Neuronal stem cell (in vitro differentiated cells): ENCODE measurements around the gene COL19A1.

Source experiments
- DNase-seq: peaks from one replicate; pipeline ENCODE4 v3.0.0-alpha.2; 2013; ENCODE audit warnings: low spot score
- H2AFZ ChIP-seq: one replicate; pipeline ENCODE4 v1.6.1; 2013; ENCODE audit warnings: mild to moderate bottlenecking, low read length, inconsistent platforms
- H2AK5ac ChIP-seq: 2 replicates; pipeline ENCODE4 v1.6.1; 2013; ENCODE audit warnings: low read depth, mild to moderate bottlenecking, inconsistent platforms, low read length, moderate library complexity, mixed read lengths
- H2BK120ac ChIP-seq: 2 replicates; pipeline ENCODE4 v1.6.1; 2013; ENCODE audit warnings: low read depth, mild to moderate bottlenecking, inconsistent platforms, low read length, moderate library complexity, mixed read lengths
- H2BK12ac ChIP-seq: one replicate; pipeline ENCODE4 v1.6.1; 2013; ENCODE audit warnings: low read length, inconsistent platforms
- H2BK15ac ChIP-seq: 2 replicates; pipeline ENCODE4 v1.6.1; 2013; ENCODE audit warnings: mild to moderate bottlenecking, low read length, inconsistent platforms, mixed read lengths
- H2BK5ac ChIP-seq: one replicate; pipeline ENCODE4 v1.6.1; 2013; ENCODE audit warnings: inconsistent platforms, mild to moderate bottlenecking, low read length, moderate library complexity
- H3K14ac ChIP-seq: one replicate; pipeline ENCODE4 v1.6.1; 2013; ENCODE audit warnings: low read length, inconsistent platforms
- H3K18ac ChIP-seq: 2 replicates; pipeline ENCODE4 v1.6.1; 2013; ENCODE audit warnings: low read length, inconsistent platforms
- H3K23ac ChIP-seq: 2 replicates; pipeline ENCODE4 v1.6.1; 2013; ENCODE audit warnings: low read depth, mild to moderate bottlenecking, mixed read lengths, low read length, inconsistent platforms; ENCODE audit not compliant: poor library complexity
- H3K27ac ChIP-seq: replicated peaks from 3 replicates; pipeline ENCODE4 v1.5.1; 2013; ENCODE audit warnings: low read length, inconsistent platforms
- H3K27me3 ChIP-seq, 3 experiments: 2 replicates each; pipeline ENCODE4 v1.6.1; 2013; ENCODE audit warnings: low read length in 3 of 3, mild to moderate bottlenecking in 2 of 3, inconsistent platforms in 1 of 3, low read depth in 1 of 3, mixed read lengths in 1 of 3, moderate library complexity in 1 of 3; ENCODE audit not compliant: control insufficient read depth in 3 of 3, insufficient read depth in 3 of 3
- H3K36me3 ChIP-seq, 2 donors: replicated peaks in 1 of 2; 2 replicates each; pipeline ENCODE4 v1.6.1; 2013; ENCODE audit warnings: low read length in 2 of 2; ENCODE audit not compliant: control insufficient read depth in 2 of 2, insufficient read depth in 2 of 2
- H3K4ac ChIP-seq: 2 replicates; pipeline ENCODE4 v1.6.1; 2013; ENCODE audit warnings: inconsistent platforms, mild to moderate bottlenecking, low read length, moderate library complexity
- H3K4me1 ChIP-seq, 2 donors: 1 replicate in 1 of 2; 2 replicates in 1 of 2; pipeline ENCODE4 v1.6.1; 2013; ENCODE audit warnings: low read length in 2 of 2, low read depth in 1 of 2; ENCODE audit not compliant: control insufficient read depth in 2 of 2, insufficient read depth in 1 of 2
- H3K4me2 ChIP-seq: one replicate; pipeline ENCODE4 v1.6.1; 2013; ENCODE audit warnings: mild to moderate bottlenecking, low read length, inconsistent platforms; ENCODE audit not compliant: insufficient read depth, poor library complexity, severe bottlenecking
- H3K4me3 ChIP-seq, 2 donors: 2 replicates each; pipeline ENCODE4 v1.5.1; 2013; ENCODE audit warnings: low read length in 2 of 2, mild to moderate bottlenecking in 2 of 2, inconsistent platforms in 1 of 2, moderate library complexity in 1 of 2
- H3K79me1 ChIP-seq: one replicate; pipeline ENCODE4 v1.6.1; 2013; ENCODE audit warnings: low read depth, mild to moderate bottlenecking, inconsistent platforms, low read length, moderate library complexity
- H3K9ac ChIP-seq: one replicate; pipeline ENCODE4 v1.6.1; 2013; ENCODE audit warnings: mild to moderate bottlenecking, low read depth, low read length, inconsistent platforms; ENCODE audit not compliant: poor library complexity
- H3K9me3 ChIP-seq, 2 donors: replicated peaks in 1 of 2; 2 replicates each; pipeline versions ENCODE3 to v1.6.1; 2013; ENCODE audit warnings: low read length in 2 of 2, mild to moderate bottlenecking in 2 of 2, inconsistent platforms in 1 of 2, low read depth in 1 of 2, mixed read lengths in 1 of 2, moderate library complexity in 1 of 2; ENCODE audit not compliant: control insufficient read depth in 2 of 2, insufficient read depth in 1 of 2
- H4K8ac ChIP-seq: one replicate; pipeline ENCODE4 v1.6.1; 2013; ENCODE audit warnings: low read depth, mild to moderate bottlenecking, inconsistent platforms, low read length, moderate library complexity
- H4K91ac ChIP-seq: one replicate; pipeline ENCODE4 v1.6.1; 2013; ENCODE audit warnings: low read length, low read depth, mild to moderate bottlenecking, inconsistent platforms; ENCODE audit not compliant: poor library complexity
- WGBS, 2 donors: extraction: QIAGEN DNeasy Blood & Tissue Kit; methylation state at CpG; one replicate each; pipeline ENCODE4 v1.1.7; 2013; ENCODE audit warnings: missing lambda C conversion rate in 2 of 2, mixed read lengths in 1 of 2; ENCODE audit not compliant: insufficient read length in 2 of 2, insufficient replicate concordance in 1 of 2; ENCODE audit errors: extremely low coverage in 2 of 2; 5-methylcytosine and 5-hydroxymethylcytosine counted together

The COL19A1 gene

GRCh38 chr6:69847492-69847788 is 18.9 kb upstream of the COL19A1 start:
- H2AFZ ChIP-seq = no peak overlapping the region
- H3K23ac ChIP-seq = no peak overlapping the region
- H3K14ac ChIP-seq = no peak overlapping the region
- peaks cover 0 to under 1% of the 10 kb centered on the region in 2 donors for H3K9me3 ChIP-seq
- no peak overlapping the region for H4K8ac ChIP-seq
- no peak overlapping the region for H3K4me3 ChIP-seq
- no peak overlapping the region for H3K4me2 ChIP-seq
- H3K4me1 ChIP-seq = no peaks in the 10 kb centered on the region
- H2AK5ac ChIP-seq = no peak overlapping the region
- no peak overlapping the region for H3K27ac ChIP-seq
- H3K27me3 ChIP-seq = no peaks in the 10 kb centered on the region
- no peaks in the 10 kb centered on the region for H3K79me1 ChIP-seq
- DNase-seq = no peak
- WGBS, 2 donors = no CpG with 5 or more reads among the region's 1 CpG
- H2BK5ac ChIP-seq = no peak overlapping the region
- H3K36me3 ChIP-seq = no peaks in the 10 kb centered on the region
- no peak overlapping the region for H4K91ac ChIP-seq
- no peak overlapping the region for H3K4ac ChIP-seq
- H2BK15ac ChIP-seq = no peak overlapping the region
- H2BK120ac ChIP-seq = no peak overlapping the region
- H3K9ac ChIP-seq = no peak overlapping the region
- H2BK12ac ChIP-seq = no peak overlapping the region
- H3K18ac ChIP-seq = no peak overlapping the region

GRCh38 chr6:69848552-69848951 is 17.8 kb upstream of the COL19A1 start:
- no CpG with 5 or more reads among the region's 4 CpGs for WGBS, 2 donors
- H3K4me1 ChIP-seq = no peaks in the 10 kb centered on the region
- no peaks in the 10 kb centered on the region for H3K36me3 ChIP-seq
- no peaks in the 10 kb centered on the region for H3K79me1 ChIP-seq
- no peak overlapping the region for H2BK120ac ChIP-seq
- no peak overlapping the region for H3K9ac ChIP-seq
- no peak overlapping the region for H3K23ac ChIP-seq
- no peaks in the 10 kb centered on the region for H3K27me3 ChIP-seq
- H2BK5ac ChIP-seq = no peak overlapping the region
- no peak overlapping the region for H2BK15ac ChIP-seq
- no peak overlapping the region for H3K18ac ChIP-seq
- H2BK12ac ChIP-seq = no peak overlapping the region
- no peak overlapping the region for H3K14ac ChIP-seq
- H3K27ac ChIP-seq = no peak overlapping the region
- no peak overlapping the region for H3K4me3 ChIP-seq
- no peak overlapping the region for H3K4ac ChIP-seq
- no peak overlapping the region for H4K8ac ChIP-seq
- H3K4me2 ChIP-seq = no peak overlapping the region
- peaks cover 0 to 4% of the 10 kb centered on the region in 2 donors for H3K9me3 ChIP-seq
- no peak overlapping the region for H2AK5ac ChIP-seq
- H4K91ac ChIP-seq = no peak overlapping the region
- H2AFZ ChIP-seq = peak overlapping the region; percentile 8
- DNase-seq = no peak

GRCh38 chr6:69852706-69853105 is 13.7 kb upstream of the COL19A1 start:
- H3K18ac ChIP-seq = no peak overlapping the region
- no peak overlapping the region for H2BK5ac ChIP-seq
- no peak overlapping the region for H3K4me3 ChIP-seq
- H4K91ac ChIP-seq = no peak overlapping the region
- H3K4me1 ChIP-seq = no peaks in the 10 kb centered on the region
- no peak overlapping the region for H3K27ac ChIP-seq
- H2BK120ac ChIP-seq = no peak overlapping the region
- no peak for DNase-seq
- no peak overlapping the region for H4K8ac ChIP-seq
- no peak overlapping the region for H3K4ac ChIP-seq
- H2BK12ac ChIP-seq = no peak overlapping the region
- H3K4me2 ChIP-seq = no peak overlapping the region
- H2AK5ac ChIP-seq = no peak overlapping the region
- no peak overlapping the region for H2BK15ac ChIP-seq
- H3K27me3 ChIP-seq = no peaks in the 10 kb centered on the region
- H3K36me3 ChIP-seq = no peaks in the 10 kb centered on the region
- peaks cover 0 to 4% of the 10 kb centered on the region in 2 donors for H3K9me3 ChIP-seq
- no peak overlapping the region for H3K14ac ChIP-seq
- no CpG with 5 or more reads among the region's 1 CpG for WGBS, 2 donors
- H3K79me1 ChIP-seq = no peaks in the 10 kb centered on the region
- H2AFZ ChIP-seq = no peak overlapping the region
- no peak overlapping the region for H3K9ac ChIP-seq
- no peak overlapping the region for H3K23ac ChIP-seq

GRCh38 chr6:69861986-69862385 is 4.4 kb upstream of the COL19A1 start:
- Histone ChIP-seq H2AFZ (no peak overlapping the region), H3K9me3 (no peaks in the 10 kb centered on the region), H3K27ac (no peak overlapping the region), H3K4me2 (no peak overlapping the region), H3K4me3 (no peak overlapping the region), H2BK15ac (no peak overlapping the region), H3K79me1 (no peaks in the 10 kb centered on the region), H3K27me3 (peaks cover 0 to 13% (median 11%) of the 10 kb centered on the region in 3 experiments), H2AK5ac (no peak overlapping the region), H2BK120ac (no peak overlapping the region), H4K91ac (no peak overlapping the region), H4K8ac (no peak overlapping the region), H3K4me1 (peaks cover 2 to 3% of the 10 kb centered on the region in 2 donors), H2BK5ac (no peak overlapping the region), H3K23ac (no peak overlapping the region), H3K9ac (no peak overlapping the region), H2BK12ac (no peak overlapping the region), H3K4ac (no peak overlapping the region), H3K18ac (no peak overlapping the region), H3K14ac (no peak overlapping the region), H3K36me3 (no peaks in the 10 kb centered on the region)
- no peak for DNase-seq
- no CpG with 5 or more reads among the region's 3 CpGs for WGBS, 2 donors
